Endothelial cell of umbilical vein (primary cell): ENCODE data around the gene TBX1. TPM values are rescaled to one million over a fixed set of nuclear protein-coding genes. Genes with fewer than 3 reads are reported as not detected.
A peak's percentile ranks its signal among the peaks of the same experiment; 100 is the strongest.

ENCODE experiments used
- BruUV-seq: library from RNA; stranded (reverse); fragments of 400-500 nt; replicated peaks from 2 replicates; lab custom pipeline; 2021; lab: Mats Ljungman, UMichigan
- CTCF ChIA-PET: fragments of 300-600, 350-600 bp; sonication (Branson Sonifier 250); formaldehyde crosslinking; loops from one replicate; lab custom pipeline; 2021; ENCODE audit warnings: antibody characterized with exemption, inconsistent platforms; lab: Charles Lee
- POLR2A ChIA-PET: fragments of 300-600, 350-600 bp; sonication (Branson Sonifier 250); formaldehyde crosslinking; loops from one replicate; lab custom pipeline; 2021; ENCODE audit warnings: antibody characterized with exemption, inconsistent platforms; lab: Charles Lee
- DNase-seq: peaks from one replicate; pipeline ENCODE4 v3.0.0-alpha.2; 2011; ENCODE audit warnings: low read depth, low spot score
- FAIRE-seq: peaks from 2 replicates; lab custom pipeline; 2011; peaks lifted over from hg19 to GRCh38; lab: Jason Lieb, UNC
- H2AFZ ChIP-seq: 2 replicates; pipeline ENCODE4 v1.6.0; 2012; ENCODE audit warnings: low read depth, low read length, control low read depth, inconsistent platforms
- H3K27ac ChIP-seq: 2 replicates; pipeline ENCODE4 v1.5.1; 2011; ENCODE audit warnings: low read depth, mild to moderate bottlenecking, control low read depth, low read length, moderate library complexity; ENCODE audit not compliant: insufficient read depth
- H3K27me3 ChIP-seq, 2 experiments: 2 replicates each; pipeline versions ENCODE4 v1.6.0 to v1.6.1; 2011; ENCODE audit warnings: low read length in 2 of 2, mixed read lengths in 1 of 2; ENCODE audit not compliant: control insufficient read depth in 2 of 2, insufficient read depth in 2 of 2
- H3K36me3 ChIP-seq, 2 experiments: 2 replicates in 1 of 2; 3 replicates in 1 of 2; pipeline ENCODE4 v1.5.1; 2011; ENCODE audit warnings: low read length in 2 of 2, mild to moderate bottlenecking in 1 of 2, moderate library complexity in 1 of 2; ENCODE audit not compliant: control insufficient read depth in 2 of 2, insufficient read depth in 2 of 2; ENCODE audit errors: extremely low read depth in 1 of 2
- H3K4me1 ChIP-seq: 3 replicates; pipeline ENCODE4 v1.5.1; 2011; ENCODE audit warnings: mild to moderate bottlenecking, low read length; ENCODE audit not compliant: control insufficient read depth, insufficient read depth; ENCODE audit errors: extremely low read depth
- H3K4me2 ChIP-seq: 2 replicates; pipeline ENCODE4 v1.6.1; 2011; ENCODE audit warnings: low read length, control low read depth, mixed read lengths; ENCODE audit not compliant: insufficient read depth
- H3K4me3 ChIP-seq, 3 experiments: fragments of 200-600 bp in 1 of 3; sonication (generic), shearing (Covaris generic) in 1 of 3; replicated peaks in 1 of 3; 2 replicates each; pipeline ENCODE4 v1.5.1; 2011 to 2016; ENCODE audit warnings: control low read depth in 3 of 3, low read length in 3 of 3, mild to moderate bottlenecking in 2 of 3, inconsistent platforms in 1 of 3, low read depth in 1 of 3, moderate library complexity in 1 of 3; ENCODE audit not compliant: insufficient read depth in 1 of 3
- H3K79me2 ChIP-seq: 2 replicates; pipeline ENCODE4 v1.6.0; 2012; ENCODE audit warnings: low read length, inconsistent platforms; ENCODE audit not compliant: control insufficient read depth, insufficient read depth
- H3K9ac ChIP-seq: replicated peaks from 2 replicates; pipeline ENCODE3; 2011; ENCODE audit warnings: low read length, control low read depth; ENCODE audit not compliant: insufficient read depth; ENCODE audit errors: extremely low read depth
- H3K9me1 ChIP-seq: replicated peaks from 3 replicates; pipeline ENCODE4 v1.6.0; 2011; ENCODE audit warnings: mild to moderate bottlenecking, low read length; ENCODE audit not compliant: control insufficient read depth, insufficient read depth; ENCODE audit errors: extremely low read depth
- H3K9me3 ChIP-seq: replicated peaks from 2 replicates; pipeline ENCODE4 v1.5.1; 2012; ENCODE audit warnings: low read length, inconsistent platforms; ENCODE audit not compliant: control insufficient read depth, insufficient read depth
- H4K20me1 ChIP-seq: replicated peaks from 2 replicates; pipeline ENCODE3; 2011; ENCODE audit warnings: mild to moderate bottlenecking, low read length; ENCODE audit not compliant: control insufficient read depth, insufficient read depth; ENCODE audit errors: extremely low read depth
- CTCF ChIP-seq, 2 donors: IDR thresholded peaks; 1 replicate in 1 of 2; 2 replicates in 1 of 2; pipeline ENCODE4 v1.5.1; 2011; ENCODE audit warnings: low read length in 2 of 2, mild to moderate bottlenecking in 2 of 2, moderate library complexity in 2 of 2, control low read depth in 1 of 2, inconsistent platforms in 1 of 2, low read depth in 1 of 2; ENCODE audit not compliant: insufficient read depth in 1 of 2; ENCODE audit errors: extremely low read depth in 1 of 2
- EZH2 ChIP-seq: IDR thresholded peaks from 2 replicates; pipeline ENCODE4 v1.6.1; 2012; ENCODE audit warnings: borderline replicate concordance, low read depth, mild to moderate bottlenecking, moderate library complexity, low read length, inconsistent platforms; ENCODE audit not compliant: severe bottlenecking
- JUN ChIP-seq: IDR thresholded peaks from 2 replicates; pipeline ENCODE4 v1.6.1; 2011; ENCODE audit warnings: borderline replicate concordance, low read depth; ENCODE audit not compliant: insufficient read length, insufficient read depth
- MYC ChIP-seq: IDR thresholded peaks from one replicate; pipeline ENCODE4 v1.6.1; 2011; ENCODE audit warnings: mild to moderate bottlenecking, low read depth, low read length
- POLR2AphosphoS5 ChIP-seq: IDR thresholded peaks from 2 replicates; pipeline ENCODE4 v1.6.1; 2012; ENCODE audit warnings: low read depth, mild to moderate bottlenecking, control low read depth, low read length, moderate library complexity; ENCODE audit not compliant: insufficient read depth
- dilution Hi-C: fragments of 300-500 bp; cut with MboI; formaldehyde crosslinking; loops from one replicate; pipeline ENCODE4 v1.15.0; 2019; ENCODE audit warnings: low sequenced_read_pairs; ENCODE audit not compliant: extremely low pct_ligation_motif_present
- intact Hi-C: fragments of 100-400 bp; cut with micrococcal nuclease; formaldehyde crosslinking; loops from one replicate; pipeline ENCODE4 v1.10.0; 2022
- polyA plus RNA-seq, 4 experiments: library from polyadenylated mRNA; depleted of rRNA in 3 of 4; stranded (reverse) in 3 of 4; unstranded in 1 of 4; fragments of >200 nt; gene quantifications; 2 replicates each; pipeline versions ENCODE4 v1.2.1 to v1.2.3, GENCODE V29; 2011 to 2012; ENCODE audit warnings: missing spikeins in 1 of 4
- total RNA-seq: library from RNA; stranded (reverse); gene quantifications from 2 replicates; pipeline ENCODE4 v1.2.3, GENCODE V29; 2021

TBX1 gene
- total and polyA plus RNA-seq, 2 donors (not counting 3 experiments of a cell fraction or from before 2014, with no cell fraction given) = 11.0 to 30.2 TPM

GRCh38 chr22:19723983-19724827 is 36.4 kb upstream of the TBX1 start:
- BruUV-seq = no TSS peak
- TF ChIP-seq CTCF (IDR thresholded peaks at IDR 0.05; ENCODE audit: extremely low read depth in 1 of 2, insufficient read depth in 1 of 2, low read depth in 1 of 2, low read length in 2 of 2) = peak; percentile 57 to 64
- no peak for TF ChIP-seq POLR2AphosphoS5
- TF ChIP-seq EZH2 = peak; percentile 22
- TF ChIP-seq MYC = no peak
- no peak for TF ChIP-seq JUN
- H4K20me1 ChIP-seq = no peaks in the 10 kb centered on the region
- no peak for FAIRE-seq
- no peak overlapping the region for H3K9ac ChIP-seq
- H3K4me2 ChIP-seq = peak overlapping the region; percentile 41
- no peaks in the 10 kb centered on the region for H3K9me1 ChIP-seq
- CTCF ChIA-PET = interaction anchor here (0.5 to 1.7 kb wide), 26 partner anchors 8 to 544 kb away, joined by 3 to 54 read pairs (median 4); partner anchors contain the start of genes GNB1L, RTL10 and SEPTIN5
- intact Hi-C loops (no loop called here), dilution Hi-C loops (no loop called here)
- H2AFZ ChIP-seq = peak overlapping the region; percentile 47
- peak; percentile 70 for DNase-seq
- H3K36me3 ChIP-seq = peaks cover 0 to 14% of the 10 kb centered on the region in 2 experiments
- H3K9me3 ChIP-seq = no peaks in the 10 kb centered on the region
- peak overlapping the region in 2 of 3 experiments; percentile 16 to 22 for H3K4me3 ChIP-seq
- POLR2A ChIA-PET = no interaction called here
- H3K27me3 ChIP-seq = peaks cover 0 to 2% of the 10 kb centered on the region in 2 experiments
- H3K4me1 ChIP-seq = no peaks in the 10 kb centered on the region
- no peak overlapping the region for H3K27ac ChIP-seq
- no peaks in the 10 kb centered on the region for H3K79me2 ChIP-seq
